OCI-LY3 (cell line): ENCODE results near the gene VIL1.

Experiments used
- CTCF ChIP-seq: fragments of 200-600, 300-600 bp; sonication (generic); IDR thresholded peaks from 2 replicates; pipeline ENCODE4 v1.5.1; 2014; ENCODE audit warnings: antibody characterized with exemption, low read length, low read depth
- EZH2phosphoT487 ChIP-seq: fragments of 200-600 bp; shearing (Covaris generic); IDR thresholded peaks from 2 replicates; pipeline ENCODE4 v1.6.1; 2018; ENCODE audit warnings: antibody characterized with exemption, mixed run types, low read depth

- TF ChIP-seq CTCF = no peak
- no peak for TF ChIP-seq EZH2phosphoT487
Observed at GRCh38 chr2:218384975-218385374, 33.9 kb upstream of the VIL1 start.
